ENCODE results near the gene TMEM209. TPM values are rescaled to one million over a fixed set of nuclear protein-coding genes. Genes with fewer than 3 reads are reported as not detected.

The TMEM209 gene
- total RNA-seq, 1 donor = 16.2 TPM

DNA sequence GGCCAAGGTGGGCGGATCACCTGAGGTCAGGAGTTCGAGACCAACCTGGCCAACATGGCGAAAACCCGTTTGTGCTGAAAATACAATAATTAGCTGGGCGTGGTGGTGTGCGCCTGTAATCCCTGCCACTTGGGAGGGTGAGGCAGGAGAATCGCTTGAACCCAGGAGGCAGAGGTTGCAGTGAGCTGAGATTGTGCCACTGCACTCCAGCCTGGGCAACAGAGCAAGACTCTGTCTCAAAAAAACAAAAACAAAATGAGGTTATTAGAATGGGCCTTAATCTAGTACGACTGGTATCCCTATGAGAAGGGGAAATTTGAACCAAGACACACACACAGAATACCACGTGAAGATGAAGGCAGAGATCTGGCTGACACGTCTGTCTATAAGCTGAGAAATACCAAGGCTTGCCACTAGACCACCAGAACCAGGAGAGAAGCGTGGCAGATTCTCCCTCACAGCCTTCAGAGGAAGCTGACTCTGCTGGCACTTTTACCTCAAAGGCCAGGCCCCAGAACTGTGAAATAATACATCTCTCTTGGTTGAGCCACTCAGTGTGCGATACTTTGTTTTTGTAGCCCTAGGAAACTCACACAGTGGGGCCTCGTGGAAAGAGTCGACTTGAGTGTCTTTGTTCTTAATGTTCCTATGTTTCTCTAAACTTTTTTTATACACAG lies 59.6 kb downstream of the TMEM209 start:
- Histone ChIP-seq H3K27me3 (ENCODE audit: insufficient read depth, low read length) (no peaks in the 10 kb centered on the region), H3K9me3 (ENCODE audit: low read depth, low read length) (no peaks in the 10 kb centered on the region), H3K4me3 (ENCODE audit: low read length) (no peak overlapping the region), H3K4me1 (ENCODE audit: insufficient read depth, low read length) (peaks cover 9% of the 10 kb centered on the region)

- H3K4me1 ChIP-seq (ENCODE audit: insufficient read depth, low read length) = peaks cover 11% of the 10 kb centered on the region
- H3K27me3 ChIP-seq (ENCODE audit: insufficient read depth, low read length) = no peaks in the 10 kb centered on the region
- no peak overlapping the region for H3K4me3 ChIP-seq (ENCODE audit: low read length)
- no peaks in the 10 kb centered on the region for H3K9me3 ChIP-seq (ENCODE audit: low read depth, low read length)
These were observed 60.7 kb downstream of the TMEM209 start for GRCh38 chr7:130144312-130145171.

- no peaks in the 10 kb centered on the region for H3K9me3 ChIP-seq (ENCODE audit: low read depth, low read length)
- no peaks in the 10 kb centered on the region for H3K27me3 ChIP-seq (ENCODE audit: insufficient read depth, low read length)
- H3K4me1 ChIP-seq (ENCODE audit: insufficient read depth, low read length) = peaks cover 11% of the 10 kb centered on the region
- H3K4me3 ChIP-seq (ENCODE audit: low read length) = no peak overlapping the region
These were observed 61.3 kb downstream of the TMEM209 start for GRCh38 chr7:130143986-130144311.

DNA sequence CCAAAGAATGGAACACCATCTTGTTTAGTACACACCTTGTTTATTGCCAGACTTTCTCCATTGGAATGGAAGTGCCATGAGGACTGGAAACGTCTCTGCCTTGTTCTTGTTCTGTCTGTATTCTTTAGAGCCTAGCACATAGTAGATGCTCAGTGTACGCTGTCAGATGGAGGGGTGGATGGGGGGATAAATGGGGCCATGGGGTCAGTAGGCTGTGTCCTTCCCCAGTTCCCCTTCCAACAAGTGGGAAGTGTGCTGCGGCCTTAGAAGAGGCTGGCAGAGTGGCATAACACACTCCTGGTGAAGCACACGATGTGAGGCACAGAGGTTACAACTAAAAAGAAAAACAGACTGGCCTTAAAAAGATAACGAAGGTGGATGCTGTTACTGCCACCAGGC lies 61.9 kb downstream of the TMEM209 start:
- peaks cover 11% of the 10 kb centered on the region for H3K4me1 ChIP-seq (ENCODE audit: insufficient read depth, low read length)
- no peaks in the 10 kb centered on the region for H3K27me3 ChIP-seq (ENCODE audit: insufficient read depth, low read length)
- H3K9me3 ChIP-seq (ENCODE audit: low read depth, low read length) = no peaks in the 10 kb centered on the region
- H3K4me3 ChIP-seq (ENCODE audit: low read length) = no peak overlapping the region

DNA sequence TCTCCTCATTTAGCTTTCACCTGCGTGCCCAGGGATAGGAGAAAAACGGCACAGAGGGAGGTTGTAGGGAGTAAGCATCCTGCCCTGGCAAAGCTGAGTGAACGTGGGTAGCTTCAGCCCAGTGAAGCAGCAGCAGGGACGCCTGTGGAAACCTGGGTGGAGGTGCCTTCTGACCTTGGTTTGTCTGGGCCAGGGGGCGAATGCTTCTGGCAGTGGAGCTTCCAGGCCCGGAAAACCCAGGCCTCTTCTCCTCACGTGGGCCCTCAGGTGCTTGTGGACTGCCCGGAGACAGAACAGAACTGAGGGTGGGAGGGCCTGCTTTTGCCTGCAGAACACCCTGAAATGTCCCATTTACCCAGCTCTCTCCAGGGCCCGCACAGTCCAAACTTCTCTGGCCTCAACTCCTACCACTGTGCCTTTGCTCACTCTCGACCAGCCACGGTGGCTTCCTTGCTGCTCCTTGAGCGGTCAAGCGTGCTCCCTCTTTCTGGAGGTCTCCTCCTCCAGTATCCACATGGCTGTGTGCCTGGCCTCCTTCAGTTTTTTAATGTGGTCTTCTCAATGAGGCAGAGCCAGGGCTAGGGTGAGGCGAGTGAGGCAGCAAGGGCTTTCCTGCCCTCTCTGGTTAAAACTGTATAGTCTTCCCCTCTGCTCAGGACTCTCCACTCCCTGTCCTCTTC lies 62.4 kb downstream of the TMEM209 start:
- no peaks in the 10 kb centered on the region for H3K27me3 ChIP-seq (ENCODE audit: insufficient read depth, low read length)
- H3K4me1 ChIP-seq (ENCODE audit: insufficient read depth, low read length) = peaks cover 11% of the 10 kb centered on the region
- no peaks in the 10 kb centered on the region for H3K9me3 ChIP-seq (ENCODE audit: low read depth, low read length)
- no peak overlapping the region for H3K4me3 ChIP-seq (ENCODE audit: low read length)

DNA sequence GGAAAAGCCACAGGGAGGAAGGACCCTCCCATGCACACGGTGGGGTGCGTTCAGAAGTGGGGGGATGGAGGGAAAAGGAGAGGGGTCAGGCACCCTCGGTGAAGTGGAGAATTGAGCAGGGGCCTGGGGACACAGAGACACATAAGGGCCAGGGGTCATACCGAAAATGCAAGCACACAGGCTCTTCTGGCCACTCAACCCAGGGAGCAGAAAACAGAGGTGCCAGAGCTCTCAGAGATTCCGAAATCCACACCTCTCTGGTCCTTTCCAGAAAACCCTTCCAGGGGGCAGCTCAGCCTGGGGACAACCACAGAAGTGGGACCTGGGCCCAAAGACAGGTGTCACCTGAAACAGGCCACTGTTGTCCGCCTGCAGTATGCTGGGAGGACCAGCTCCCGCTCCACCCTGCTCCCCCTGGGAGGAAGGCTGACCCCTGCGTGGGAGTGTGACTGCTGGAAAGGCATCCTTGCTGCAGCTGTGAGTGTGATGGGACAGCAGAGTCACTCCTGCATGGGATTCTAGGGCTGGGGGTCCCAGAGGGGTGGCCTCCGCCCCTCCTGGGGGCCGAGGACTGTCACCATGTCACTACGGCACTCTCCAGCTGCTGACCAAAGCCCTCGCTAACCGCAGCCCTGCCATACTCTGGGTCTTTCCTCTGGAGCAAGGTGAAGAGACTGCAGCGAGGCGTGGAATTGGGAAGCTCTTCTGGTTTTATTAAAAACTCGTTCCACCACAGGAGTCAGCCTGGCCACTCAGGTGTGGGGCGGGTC lies 63.1 kb downstream of the TMEM209 start:
- Histone ChIP-seq H3K27me3 (ENCODE audit: insufficient read depth, low read length) (no peaks in the 10 kb centered on the region), H3K4me3 (ENCODE audit: low read length) (peak overlapping the region; percentile 52), H3K9me3 (ENCODE audit: low read depth, low read length) (no peaks in the 10 kb centered on the region), H3K4me1 (ENCODE audit: insufficient read depth, low read length) (peaks cover 11% of the 10 kb centered on the region)

GRCh38 chr7:130141161-130141883 lies 63.9 kb downstream of the TMEM209 start:
- Histone ChIP-seq H3K4me3 (ENCODE audit: low read length) (peak overlapping the region; percentile 52), H3K9me3 (ENCODE audit: low read depth, low read length) (no peaks in the 10 kb centered on the region), H3K4me1 (ENCODE audit: insufficient read depth, low read length) (peaks cover 11% of the 10 kb centered on the region), H3K27me3 (ENCODE audit: insufficient read depth, low read length) (no peaks in the 10 kb centered on the region)

DNA sequence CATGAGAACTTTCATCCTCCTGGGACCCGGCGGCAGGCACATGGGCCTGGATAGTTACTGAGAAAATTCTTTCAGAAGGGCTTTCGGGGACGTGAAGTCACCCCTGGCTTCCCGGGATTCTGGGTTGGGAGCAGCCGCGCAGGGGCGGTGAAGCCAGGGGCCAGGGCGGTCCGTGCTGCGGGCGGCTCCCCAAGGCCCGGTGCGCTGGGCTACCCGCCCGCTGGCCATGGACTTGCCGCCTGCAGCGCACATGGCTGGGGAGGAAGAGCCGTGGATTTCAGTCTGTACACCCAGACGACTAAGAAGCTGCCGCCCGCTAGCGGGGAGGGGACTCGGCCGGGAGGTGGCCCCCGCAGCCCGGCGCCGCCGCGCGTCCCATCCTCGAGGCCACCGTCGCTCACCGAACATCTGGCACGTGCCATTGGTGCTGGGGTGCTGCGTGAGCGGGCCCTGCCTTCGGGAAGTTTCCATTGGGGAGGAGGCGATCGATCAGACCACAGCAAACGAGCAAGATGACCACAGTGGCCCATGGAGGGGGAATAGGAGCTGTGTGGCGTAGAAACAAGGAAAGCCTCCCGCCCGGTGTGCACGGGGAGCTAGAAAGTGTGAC lies 64.5 kb downstream of the TMEM209 start:
- Histone ChIP-seq H3K4me1 (ENCODE audit: insufficient read depth, low read length) (peaks cover 11% of the 10 kb centered on the region), H3K4me3 (ENCODE audit: low read length) (peak overlapping the region; percentile 52), H3K9me3 (ENCODE audit: low read depth, low read length) (no peaks in the 10 kb centered on the region), H3K27me3 (ENCODE audit: insufficient read depth, low read length) (no peaks in the 10 kb centered on the region)

DNA sequence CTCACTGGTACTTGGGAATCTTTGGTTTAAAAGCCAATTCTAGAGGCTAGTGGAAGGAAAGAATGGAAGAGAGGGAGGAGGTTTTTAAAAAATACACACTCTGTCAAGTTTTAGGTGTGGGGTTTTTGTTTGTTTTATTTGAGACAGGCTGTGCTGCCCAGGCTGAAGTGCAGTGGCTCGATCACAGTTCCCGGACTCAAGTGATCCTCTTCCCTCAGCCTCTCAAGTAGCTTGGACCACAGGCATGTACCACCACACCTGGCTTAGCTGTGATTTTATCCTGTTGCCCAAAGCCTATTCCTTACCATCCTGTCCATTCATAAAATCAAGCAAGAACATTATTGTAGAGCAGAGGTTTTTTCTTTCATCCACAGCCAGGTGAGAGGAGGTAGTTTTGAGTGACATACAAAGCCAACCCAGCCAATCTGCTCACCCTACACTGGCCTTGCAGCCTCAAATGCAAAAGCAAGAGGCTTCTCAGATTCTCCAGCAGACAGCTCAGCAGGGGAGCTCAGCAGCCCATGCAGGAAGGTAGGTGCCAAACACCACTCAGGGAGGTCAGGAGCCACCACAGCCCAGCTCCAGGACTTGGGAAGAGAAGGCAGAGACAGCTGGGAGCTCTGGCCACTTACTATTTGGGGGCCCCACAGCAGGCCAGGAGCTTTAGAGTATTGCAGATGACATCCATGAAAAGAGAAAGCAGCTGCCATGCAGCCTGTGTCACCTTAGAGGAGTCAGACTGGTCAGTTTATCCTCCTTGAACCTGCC lies 65.8 kb downstream of the TMEM209 start:
- no peaks in the 10 kb centered on the region for H3K27me3 ChIP-seq (ENCODE audit: insufficient read depth, low read length)
- H3K4me1 ChIP-seq (ENCODE audit: insufficient read depth, low read length) = peaks cover 11% of the 10 kb centered on the region
- H3K4me3 ChIP-seq (ENCODE audit: low read length) = no peak overlapping the region
- H3K9me3 ChIP-seq (ENCODE audit: low read depth, low read length) = no peaks in the 10 kb centered on the region

GRCh38 chr7:130137207-130137606 lies 68.0 kb downstream of the TMEM209 start:
- Histone ChIP-seq H3K9me3 (ENCODE audit: low read depth, low read length) (no peaks in the 10 kb centered on the region), H3K4me3 (ENCODE audit: low read length) (no peak overlapping the region), H3K4me1 (ENCODE audit: insufficient read depth, low read length) (peaks cover 11% of the 10 kb centered on the region), H3K27me3 (ENCODE audit: insufficient read depth, low read length) (no peaks in the 10 kb centered on the region)

GRCh38 chr7:130136579-130137167 lies 68.5 kb downstream of the TMEM209 start:
- Histone ChIP-seq H3K9me3 (ENCODE audit: low read depth, low read length) (no peaks in the 10 kb centered on the region), H3K27me3 (ENCODE audit: insufficient read depth, low read length) (no peaks in the 10 kb centered on the region), H3K4me3 (ENCODE audit: low read length) (no peak overlapping the region), H3K4me1 (ENCODE audit: insufficient read depth, low read length) (peaks cover 9% of the 10 kb centered on the region)

- H3K4me3 ChIP-seq (ENCODE audit: low read length) = no peak overlapping the region
- no peaks in the 10 kb centered on the region for H3K27me3 ChIP-seq (ENCODE audit: insufficient read depth, low read length)
- H3K9me3 ChIP-seq (ENCODE audit: low read depth, low read length) = no peaks in the 10 kb centered on the region
- H3K4me1 ChIP-seq (ENCODE audit: insufficient read depth, low read length) = peaks cover 1% of the 10 kb centered on the region
These were observed 69.7 kb downstream of the TMEM209 start for GRCh38 chr7:130135208-130136205.

Data from mononuclear cell (primary cell).